GM12878 (cell line): ENCODE results near the gene NFKBIB. TPM values are rescaled to one million over a fixed set of nuclear protein-coding genes. Genes with fewer than 3 reads are reported as not detected.
A peak's percentile ranks its signal among the peaks of the same experiment; 100 is the strongest.

Experiments used
- ATF7 ChIP-seq: fragments of 450-650 bp; IDR thresholded peaks from 2 replicates; pipeline ENCODE4 v1.6.1; 2016; ENCODE audit warnings: low read depth, mild to moderate bottlenecking
- BACH1 ChIP-seq: fragments of 450-650 bp; IDR thresholded peaks from 2 replicates; pipeline ENCODE4 v1.6.1; 2017; ENCODE audit warnings: mild to moderate bottlenecking, borderline replicate concordance
- CHD2 ChIP-seq: IDR thresholded peaks from 2 replicates; pipeline ENCODE4 v1.6.1; 2011; ENCODE audit warnings: low read depth, low read length, improper control_type of control experiment, borderline replicate concordance
- ELK1 ChIP-seq: IDR thresholded peaks from 2 replicates; pipeline ENCODE4 v1.6.1; 2012; ENCODE audit warnings: low read depth, low read length, improper control_type of control experiment
- FOXK2 ChIP-seq: fragments of 450-650 bp; IDR thresholded peaks from 2 replicates; pipeline ENCODE4 v1.6.1; 2017; ENCODE audit warnings: mild to moderate bottlenecking, moderate library complexity
- FOXM1 ChIP-seq: IDR thresholded peaks from 2 replicates; pipeline ENCODE4 v1.6.1; 2012; ENCODE audit warnings: low read depth, mild to moderate bottlenecking, inconsistent platforms, low read length, moderate library complexity
- GATAD2B ChIP-seq: fragments of 450-650 bp; conservative IDR thresholded peaks from 2 replicates; pipeline ENCODE4 v1.6.1; 2017; ENCODE audit warnings: low read depth, mild to moderate bottlenecking, moderate library complexity
- HDGF ChIP-seq: fragments of 450-650 bp; IDR thresholded peaks from 2 replicates; pipeline ENCODE4 v1.6.1; 2016; ENCODE audit warnings: antibody characterized with exemption
- IKZF1 ChIP-seq: fragments of 450-650 bp; conservative IDR thresholded peaks from 2 replicates; pipeline ENCODE4 v1.6.1; 2017; ENCODE audit warnings: antibody characterized with exemption, mild to moderate bottlenecking
- NFXL1 ChIP-seq: fragments of 450-650 bp; IDR thresholded peaks from 2 replicates; pipeline ENCODE4 v1.6.1; 2017; ENCODE audit warnings: antibody characterized with exemption, mild to moderate bottlenecking, borderline replicate concordance
- NKRF ChIP-seq: fragments of 450-650 bp; conservative IDR thresholded peaks from 2 replicates; pipeline ENCODE4 v1.6.1; 2017; ENCODE audit warnings: mild to moderate bottlenecking, moderate library complexity
- NR2F1 ChIP-seq: fragments of 450-650 bp; conservative IDR thresholded peaks from 2 replicates; pipeline ENCODE4 v1.6.1; 2017; ENCODE audit warnings: mild to moderate bottlenecking
- POLR2A ChIP-seq: IDR thresholded peaks from 2 replicates; pipeline ENCODE4 v1.6.1; 2011; ENCODE audit warnings: low read depth, mild to moderate bottlenecking, low read length
- POLR2AphosphoS5 ChIP-seq: IDR thresholded peaks from 2 replicates; pipeline ENCODE4 v1.6.1; 2011; ENCODE audit warnings: mild to moderate bottlenecking, low read length, inconsistent platforms
- SPI1 ChIP-seq: IDR thresholded peaks from 2 replicates; pipeline ENCODE4 v1.6.1; 2011; ENCODE audit warnings: low read depth, mild to moderate bottlenecking, low read length, moderate library complexity, borderline replicate concordance; ENCODE audit not compliant: insufficient read depth
- SRF ChIP-seq, 2 experiments: IDR thresholded peaks; 2 replicates each; pipeline ENCODE4 v1.6.1; 2011; ENCODE audit warnings: low read depth in 2 of 2, low read length in 2 of 2, mild to moderate bottlenecking in 1 of 2, moderate library complexity in 1 of 2
- WRNIP1 ChIP-seq: IDR thresholded peaks from 2 replicates; pipeline ENCODE4 v1.6.1; 2011; ENCODE audit warnings: low read depth, low read length, improper control_type of control experiment, borderline replicate concordance
- YBX1 ChIP-seq: fragments of 450-650 bp; IDR thresholded peaks from 2 replicates; pipeline ENCODE4 v1.6.1; 2016; ENCODE audit warnings: antibody characterized with exemption
- ZBTB40 ChIP-seq: fragments of 450-650 bp; IDR thresholded peaks from 2 replicates; pipeline ENCODE4 v1.6.1; 2016; ENCODE audit warnings: mild to moderate bottlenecking, moderate library complexity, borderline replicate concordance
- ZNF207 ChIP-seq: fragments of 450-650 bp; IDR thresholded peaks from 2 replicates; pipeline ENCODE4 v1.6.1; 2014; ENCODE audit warnings: antibody characterized with exemption, mild to moderate bottlenecking, borderline replicate concordance
- ZNF24 ChIP-seq: fragments of 450-650 bp; IDR thresholded peaks from 2 replicates; pipeline ENCODE4 v1.6.1; 2017; ENCODE audit warnings: antibody characterized with exemption, mild to moderate bottlenecking
- ZNF622 ChIP-seq: fragments of 450-650 bp; IDR thresholded peaks from 2 replicates; pipeline ENCODE4 v1.6.1; 2017; ENCODE audit warnings: mild to moderate bottlenecking, inconsistent platforms
- polyA plus RNA-seq, 11 experiments: library from polyadenylated mRNA; depleted of rRNA in 4 of 11; unstranded in 6 of 11; stranded (reverse) in 5 of 11; fragments of >200 nt; fragmentation: Nextera tagmentation in 4 of 11; fragmentation: Illumina TruSeq in 1 of 11; extraction: Ambion mirVana in 4 of 11; extraction: Trizol in 1 of 11; gene quantifications; 1 replicate in 1 of 11; 2 replicates in 10 of 11; pipeline versions ENCODE4 v1.2.1 to v1.2.3, GENCODE V29; 2011 to 2016; ENCODE audit warnings: inconsistent platforms in 2 of 11, missing spikeins in 2 of 11, low read depth in 1 of 11
- total RNA-seq, 4 experiments: library from RNA; depleted of rRNA in 3 of 4; stranded (reverse); fragments of >200 nt in 3 of 4; fragmentation: Illumina TruSeq in 1 of 4; extraction: Trizol in 1 of 4; gene quantifications; 2 replicates each; pipeline versions ENCODE4 v1.2.1 to v1.2.3, GENCODE V29; 2013 to 2021
- TF ChIP-seq, protein P1 (sequence below): IDR thresholded peaks from 2 replicates; pipeline ENCODE4 v1.6.1; 2012; ENCODE audit warnings: low read depth, low read length, improper control_type of control experiment

Gene NFKBIB
- total and polyA plus RNA-seq, 10 of the 15 experiments (the other 5 are each of a cell fraction or from before 2014, with no cell fraction given): 1.2 to 60.9 (median 31.0) TPM

DNA sequence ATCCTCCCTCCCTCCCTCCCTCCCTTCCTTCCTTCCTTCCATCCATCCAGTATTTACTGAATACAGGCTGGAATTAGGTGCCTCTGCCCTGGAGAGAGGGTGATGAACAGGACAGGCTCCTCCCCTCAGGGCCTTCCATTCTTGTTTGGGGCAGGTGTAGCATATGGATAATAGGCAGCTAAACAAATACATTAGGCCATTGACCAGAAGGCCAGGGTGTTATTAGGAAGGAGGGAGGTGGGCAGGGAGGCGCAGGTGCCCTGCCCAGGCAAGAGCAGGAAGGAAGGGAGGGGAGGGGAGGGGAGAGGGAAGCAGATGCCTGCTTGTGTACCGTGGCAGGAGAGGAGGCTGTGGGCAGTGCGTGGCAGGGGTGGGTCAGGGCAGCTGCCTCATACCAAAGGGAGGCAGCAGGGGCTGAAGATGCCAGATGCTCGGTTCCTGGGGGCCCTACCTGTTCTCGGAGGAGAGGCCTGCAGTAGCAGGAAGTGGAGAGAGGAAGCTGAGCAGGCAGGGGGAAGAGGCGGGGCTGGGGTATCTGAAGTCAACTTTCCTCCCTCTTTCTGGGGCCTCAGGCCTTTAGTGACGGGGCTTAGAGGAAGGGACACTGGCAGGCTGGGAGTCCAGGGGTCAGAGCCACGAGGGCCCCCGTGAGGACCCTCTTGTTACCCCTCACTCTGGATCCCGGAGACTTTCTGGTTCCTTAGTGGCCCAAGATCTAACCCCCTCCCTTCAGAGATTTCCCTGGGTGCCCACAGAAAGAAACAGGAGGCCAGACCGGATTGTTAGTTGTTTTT, 21.8 kb upstream of the NFKBIB start, which contains the start of gene RINL (continued):
- TF ChIP-seq ELK1 (no peak), SRF (IDR thresholded peaks at IDR 0.05; ENCODE audit: low read depth in 2 of 2, low read length in 2 of 2) (no peak), HDGF (peak; percentile 98), ZNF207 (0 out of 2 replicates have a peak, but pooled peaks have one; percentile 24), YBX1 (no peak), BACH1 (0 out of 2 replicates have a peak, but pooled peaks have one; percentile 12), IKZF1 (peak; percentile 71), GATAD2B (peak; percentile 31; the same call in 1 of the 2 replicates), FOXM1 (no peak), NKRF (peak; percentile 41; the same call in 1 of the 2 replicates), WRNIP1 (no peak), ATF7 (0 out of 2 replicates have a peak, but pooled peaks have one; percentile 13), POLR2AphosphoS5 (peak; percentile 68), ZBTB40 (peak; percentile 74; the same call in 1 of the 2 replicates), POLR2A (peak; percentile 82), CHD2 (no peak), NFXL1 (no peak), NR2F1 (0 out of 2 replicates have a peak, but pooled peaks have one; percentile 27), ZNF622 (no peak), SPI1 (peak; percentile 75; the same call in 1 of the 2 replicates), FOXK2 (no peak), ZNF24 (no peak)
- TF ChIP-seq, protein P1, sequence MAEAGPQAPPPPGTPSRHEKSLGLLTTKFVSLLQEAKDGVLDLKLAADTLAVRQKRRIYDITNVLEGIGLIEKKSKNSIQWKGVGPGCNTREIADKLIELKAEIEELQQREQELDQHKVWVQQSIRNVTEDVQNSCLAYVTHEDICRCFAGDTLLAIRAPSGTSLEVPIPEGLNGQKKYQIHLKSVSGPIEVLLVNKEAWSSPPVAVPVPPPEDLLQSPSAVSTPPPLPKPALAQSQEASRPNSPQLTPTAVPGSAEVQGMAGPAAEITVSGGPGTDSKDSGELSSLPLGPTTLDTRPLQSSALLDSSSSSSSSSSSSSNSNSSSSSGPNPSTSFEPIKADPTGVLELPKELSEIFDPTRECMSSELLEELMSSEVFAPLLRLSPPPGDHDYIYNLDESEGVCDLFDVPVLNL: no peak
